ENCODE measurements around the gene TNRC18. TPM values are rescaled to one million over a fixed set of nuclear protein-coding genes. Genes with fewer than 3 reads are reported as not detected.
"Not testable (repeated sequence)": the region's sequence is repeated elsewhere in the genome, so short reads cannot be mapped to it uniquely, and the experiment has no call there.

Gene TNRC18
- total and polyA plus RNA-seq, 2 experiments from 2014 or later: 18.1 to 52.8 TPM

DNA sequence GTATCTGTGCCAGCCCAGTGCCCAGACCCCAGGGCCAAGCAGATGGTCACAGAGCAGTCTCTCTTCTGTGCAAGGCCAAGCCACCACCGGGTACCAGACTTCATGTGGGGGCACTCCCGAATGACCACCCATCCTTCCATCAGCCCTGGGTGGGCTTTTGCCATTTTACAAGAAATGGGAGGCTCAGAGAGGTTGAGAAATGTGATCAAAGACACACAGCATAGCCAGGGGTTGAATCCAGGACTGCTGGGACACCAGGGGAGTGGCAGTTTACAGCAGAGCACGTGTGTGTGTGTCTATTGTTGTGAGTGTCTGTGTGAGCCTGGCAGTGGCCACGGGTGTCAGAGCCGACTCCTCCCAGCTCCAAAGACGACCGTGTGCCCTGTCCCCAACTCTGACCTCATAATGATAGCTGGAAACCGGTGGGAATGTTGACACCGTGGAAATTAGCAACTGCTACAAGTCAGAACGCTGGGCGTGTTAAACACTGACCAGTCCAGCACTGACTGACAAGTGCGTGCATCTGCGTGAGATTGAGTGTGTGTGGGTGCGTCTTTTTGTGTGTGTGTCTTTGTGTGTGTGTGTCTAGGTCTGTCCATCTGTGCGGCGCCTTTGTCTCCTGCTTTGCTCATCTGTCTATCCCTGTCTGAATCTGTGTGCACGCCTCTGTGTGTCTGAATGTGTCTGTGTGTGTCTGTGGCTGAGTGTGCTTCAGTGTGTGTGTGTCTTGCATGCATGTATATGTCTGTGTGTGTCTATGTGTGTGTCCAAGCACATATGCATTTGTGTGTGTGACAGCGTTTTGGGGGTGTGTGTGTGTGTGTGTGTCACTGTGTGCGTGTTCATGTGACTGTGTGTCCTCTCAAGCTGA, 158.1 kb downstream of the TNRC18 start:
- Histone ChIP-seq H3K79me2 (no peaks in the 10 kb centered on the region), H3K4me1 (ENCODE audit: insufficient read depth) (no peaks in the 10 kb centered on the region), H2AFZ (no peak overlapping the region), H3K27ac (no peak overlapping the region), H3K4me3 (no peak overlapping the region), H4K20me1 (ENCODE audit: insufficient read depth, poor library complexity, severe bottlenecking) (no peaks in the 10 kb centered on the region), H3K9me3 (ENCODE audit: low read depth) (no peaks in the 10 kb centered on the region), H3K36me3 (replicated peaks; ENCODE audit: insufficient read depth, low read depth) (no peaks in the 10 kb centered on the region), H3K27me3 (no peaks in the 10 kb centered on the region), H3K4me2 (no peak overlapping the region), H3K9me2 (replicated peaks; ENCODE audit: insufficient read depth) (no peaks in the 10 kb centered on the region)
- 80% methylated on average over 19 of the region's 19 CpGs for WGBS (ENCODE audit: low lambda C conversion rate, missing lambda C conversion rate)
- TF ChIP-seq, protein P1, sequence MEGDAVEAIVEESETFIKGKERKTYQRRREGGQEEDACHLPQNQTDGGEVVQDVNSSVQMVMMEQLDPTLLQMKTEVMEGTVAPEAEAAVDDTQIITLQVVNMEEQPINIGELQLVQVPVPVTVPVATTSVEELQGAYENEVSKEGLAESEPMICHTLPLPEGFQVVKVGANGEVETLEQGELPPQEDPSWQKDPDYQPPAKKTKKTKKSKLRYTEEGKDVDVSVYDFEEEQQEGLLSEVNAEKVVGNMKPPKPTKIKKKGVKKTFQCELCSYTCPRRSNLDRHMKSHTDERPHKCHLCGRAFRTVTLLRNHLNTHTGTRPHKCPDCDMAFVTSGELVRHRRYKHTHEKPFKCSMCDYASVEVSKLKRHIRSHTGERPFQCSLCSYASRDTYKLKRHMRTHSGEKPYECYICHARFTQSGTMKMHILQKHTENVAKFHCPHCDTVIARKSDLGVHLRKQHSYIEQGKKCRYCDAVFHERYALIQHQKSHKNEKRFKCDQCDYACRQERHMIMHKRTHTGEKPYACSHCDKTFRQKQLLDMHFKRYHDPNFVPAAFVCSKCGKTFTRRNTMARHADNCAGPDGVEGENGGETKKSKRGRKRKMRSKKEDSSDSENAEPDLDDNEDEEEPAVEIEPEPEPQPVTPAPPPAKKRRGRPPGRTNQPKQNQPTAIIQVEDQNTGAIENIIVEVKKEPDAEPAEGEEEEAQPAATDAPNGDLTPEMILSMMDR (IDR thresholded peaks at IDR 0.05; ENCODE audit: poor library complexity): no peak
- TF ChIP-seq EZH2 (IDR thresholded peaks at IDR 0.05; ENCODE audit: borderline replicate concordance) (no peak), EZH2phosphoT487 (IDR thresholded peaks at IDR 0.05; ENCODE audit: low read depth, severe bottlenecking, unreplicated experiment) (no peak)
- DNase-seq (ENCODE audit: low spot score): no peak

DNA sequence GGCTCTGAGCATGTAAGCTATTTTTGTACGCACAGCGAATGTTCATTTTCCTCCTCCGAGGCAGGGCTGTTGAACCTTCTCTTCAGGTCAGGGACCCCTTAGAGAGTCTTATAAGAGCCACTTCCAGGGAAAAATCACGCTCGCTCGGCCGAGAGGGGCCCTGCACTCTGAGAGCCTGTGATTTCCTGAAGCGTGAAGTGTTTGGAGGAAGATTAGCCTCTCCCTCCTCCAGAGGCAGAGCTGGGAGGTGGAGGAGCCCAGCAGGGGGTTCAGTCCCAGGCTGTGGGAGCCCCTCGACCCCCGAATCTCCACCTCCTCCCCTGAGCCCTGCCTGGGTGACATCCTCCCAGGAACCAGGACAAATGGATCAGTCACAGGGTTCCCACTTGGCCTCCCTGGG, 160.6 kb downstream of the TNRC18 start:
- H3K9me3 ChIP-seq (ENCODE audit: low read depth); H3K27me3 ChIP-seq; H3K4me1 ChIP-seq (ENCODE audit: insufficient read depth); H4K20me1 ChIP-seq (ENCODE audit: insufficient read depth, poor library complexity, severe bottlenecking); H3K27ac ChIP-seq; H3K4me2 ChIP-seq; H2AFZ ChIP-seq; H3K36me3 ChIP-seq (replicated peaks; ENCODE audit: insufficient read depth, low read depth); DNase-seq (ENCODE audit: low spot score); H3K9me2 ChIP-seq (replicated peaks; ENCODE audit: insufficient read depth); H3K4me3 ChIP-seq; H3K79me2 ChIP-seq: not testable (repeated sequence)
- 67% methylated on average over 10 of the region's 10 CpGs for WGBS (ENCODE audit: low lambda C conversion rate, missing lambda C conversion rate)

DNA sequence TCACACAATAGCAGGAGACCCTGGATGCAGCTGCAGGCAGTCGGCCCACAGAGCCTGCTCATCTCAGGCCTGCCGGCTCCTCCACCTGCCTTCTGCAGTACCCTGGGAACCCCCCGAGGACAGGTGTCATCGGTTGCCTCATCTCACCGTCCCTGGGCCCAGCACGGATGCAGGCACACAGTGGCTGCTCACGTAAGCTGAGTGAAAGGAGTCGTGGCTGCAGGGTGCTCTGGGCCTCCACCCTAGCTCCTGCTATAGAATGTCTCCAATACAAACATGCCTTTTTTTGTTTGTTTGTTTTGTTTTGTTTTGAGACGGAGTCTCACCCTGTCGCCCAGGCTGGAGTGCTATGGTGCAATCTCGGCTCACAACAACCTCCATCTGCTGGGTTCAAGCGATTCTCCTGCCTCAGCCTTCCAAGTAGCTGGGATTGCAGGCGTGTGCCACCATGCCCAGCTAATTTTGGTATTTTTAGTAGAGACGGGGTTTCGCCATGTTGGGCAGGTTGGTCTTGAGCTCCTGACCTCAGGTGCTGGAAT, 163.0 kb downstream of the TNRC18 start:
- not testable (repeated sequence) for H3K9me3 ChIP-seq (ENCODE audit: low read depth); H3K27ac ChIP-seq; H3K79me2 ChIP-seq; H3K4me3 ChIP-seq; H3K9me2 ChIP-seq (replicated peaks; ENCODE audit: insufficient read depth); H2AFZ ChIP-seq; H3K36me3 ChIP-seq (replicated peaks; ENCODE audit: insufficient read depth, low read depth); H3K27me3 ChIP-seq; H3K4me1 ChIP-seq (ENCODE audit: insufficient read depth); H4K20me1 ChIP-seq (ENCODE audit: insufficient read depth, poor library complexity, severe bottlenecking); H3K4me2 ChIP-seq; DNase-seq (ENCODE audit: low spot score)
- 92% methylated on average over 15 of the region's 15 CpGs for WGBS (ENCODE audit: low lambda C conversion rate, missing lambda C conversion rate)

Other genes starting within 250 kb of the TNRC18 start
- 58.2 and 59.7 TPM in 2 replicates for gene WIPI2, start 233.6 kb downstream of the TNRC18 start, total RNA-seq
- gene WIPI2, start 233.6 kb downstream of the TNRC18 start, polyA plus RNA-seq: 48.4 and 51.3 TPM in 2 replicates
- 21.9 and 22.3 TPM in 2 replicates for gene SLC29A4, start 140.9 kb downstream of the TNRC18 start, total RNA-seq
- 32.6 and 36.1 TPM in 2 replicates for gene SLC29A4, start 140.9 kb downstream of the TNRC18 start, polyA plus RNA-seq
- gene FBXL18, start 90.0 kb upstream of the TNRC18 start, total RNA-seq: 3.1 and 4.2 TPM in 2 replicates
- gene FBXL18, start 90.0 kb upstream of the TNRC18 start, polyA plus RNA-seq: 3.2 and 4.0 TPM in 2 replicates
- 1,721 and 2,048 TPM in 2 replicates for gene ACTB, start 106.8 kb upstream of the TNRC18 start, total RNA-seq
- 6,911 and 7,012 TPM in 2 replicates for gene ACTB, start 106.8 kb upstream of the TNRC18 start, polyA plus RNA-seq
- gene FSCN1, start 169.0 kb upstream of the TNRC18 start, total RNA-seq: 82.9 and 117 TPM in 2 replicates
- 120 and 132 TPM in 2 replicates for gene FSCN1, start 169.0 kb upstream of the TNRC18 start, polyA plus RNA-seq